Measurements from ENCODE around the gene MYO16.
"Not testable (repeated sequence)": the region's sequence is repeated elsewhere in the genome, so short reads cannot be mapped to it uniquely, and the experiment has no call there.

Gene MYO16

GRCh38 chr13:108981407-108981806 lies 352.0 kb downstream of the MYO16 start:
- 95% methylated on average over 7 of the region's 7 CpGs for WGBS
- Histone ChIP-seq H3K9me3 (ENCODE audit: insufficient read depth, low read depth, low read length) (no peaks in the 10 kb centered on the region), H3K27me3 (ENCODE audit: insufficient read depth, low read length) (no peaks in the 10 kb centered on the region)

GRCh38 chr13:108983273-108983672 lies 353.9 kb downstream of the MYO16 start:
- WGBS, result 93% methylated on average over 6 of the region's 6 CpGs

More at GRCh38 chr13:108981407-108981806, 352.0 kb downstream of the MYO16 start:
- Histone ChIP-seq H3K27ac (ENCODE audit: low read depth, low read length) (no peak overlapping the region), H3K4me1 (ENCODE audit: insufficient read depth, low read length) (no peaks in the 10 kb centered on the region), H3K9ac (ENCODE audit: low read depth, low read length) (no peak overlapping the region), H3K36me3 (ENCODE audit: insufficient read depth, low read length) (no peaks in the 10 kb centered on the region), H3K4me3 (ENCODE audit: low read length) (no peak overlapping the region)

GRCh38 chr13:108984251-108984920 lies 355.0 kb downstream of the MYO16 start:
- Histone ChIP-seq H3K27me3 (ENCODE audit: insufficient read depth, low read length) (no peaks in the 10 kb centered on the region), H3K4me1 (ENCODE audit: insufficient read depth, low read length) (peaks cover 12% of the 10 kb centered on the region), H3K4me3 (ENCODE audit: low read length) (no peak overlapping the region), H3K9me3 (ENCODE audit: insufficient read depth, low read depth, low read length) (no peaks in the 10 kb centered on the region), H3K36me3 (ENCODE audit: insufficient read depth, low read length) (no peaks in the 10 kb centered on the region), H3K9ac (ENCODE audit: low read depth, low read length) (no peak overlapping the region), H3K27ac (ENCODE audit: low read depth, low read length) (no peak overlapping the region)
- WGBS, result 92% methylated on average over 7 of the region's 7 CpGs

More at GRCh38 chr13:108983273-108983672, 353.9 kb downstream of the MYO16 start:
- Histone ChIP-seq H3K9me3 (ENCODE audit: insufficient read depth, low read depth, low read length) (no peaks in the 10 kb centered on the region), H3K36me3 (ENCODE audit: insufficient read depth, low read length) (no peaks in the 10 kb centered on the region), H3K4me1 (ENCODE audit: insufficient read depth, low read length) (peaks cover 12% of the 10 kb centered on the region), H3K9ac (ENCODE audit: low read depth, low read length) (no peak overlapping the region), H3K27ac (ENCODE audit: low read depth, low read length) (no peak overlapping the region), H3K4me3 (ENCODE audit: low read length) (no peak overlapping the region), H3K27me3 (ENCODE audit: insufficient read depth, low read length) (no peaks in the 10 kb centered on the region)

GRCh38 chr13:108985166-108985565 lies 355.8 kb downstream of the MYO16 start:
- H3K4me3 ChIP-seq (ENCODE audit: low read length), result no peak overlapping the region
- peaks cover 12% of the 10 kb centered on the region for H3K4me1 ChIP-seq (ENCODE audit: insufficient read depth, low read length)
- no peak overlapping the region for H3K9ac ChIP-seq (ENCODE audit: low read depth, low read length)
- no peaks in the 10 kb centered on the region for H3K36me3 ChIP-seq (ENCODE audit: insufficient read depth, low read length)
- WGBS, result 94% methylated on average over 8 of the region's 10 CpGs
- no peak overlapping the region for H3K27ac ChIP-seq (ENCODE audit: low read depth, low read length)
- no peaks in the 10 kb centered on the region for H3K9me3 ChIP-seq (ENCODE audit: insufficient read depth, low read depth, low read length)
- H3K27me3 ChIP-seq (ENCODE audit: insufficient read depth, low read length), result no peaks in the 10 kb centered on the region

GRCh38 chr13:108987517-108987916 lies 358.1 kb downstream of the MYO16 start:
- H3K4me1 ChIP-seq (ENCODE audit: insufficient read depth, low read length), result peaks cover 17% of the 10 kb centered on the region
- H3K27me3 ChIP-seq (ENCODE audit: insufficient read depth, low read length), result no peaks in the 10 kb centered on the region
- H3K27ac ChIP-seq (ENCODE audit: low read depth, low read length), result no peak overlapping the region
- WGBS, result 84% methylated on average over 4 of the region's 4 CpGs
- no peaks in the 10 kb centered on the region for H3K36me3 ChIP-seq (ENCODE audit: insufficient read depth, low read length)
- H3K4me3 ChIP-seq (ENCODE audit: low read length), result no peak overlapping the region
- no peaks in the 10 kb centered on the region for H3K9me3 ChIP-seq (ENCODE audit: insufficient read depth, low read depth, low read length)
- H3K9ac ChIP-seq (ENCODE audit: low read depth, low read length), result no peak overlapping the region

GRCh38 chr13:108987944-108988343 lies 358.5 kb downstream of the MYO16 start:
- Histone ChIP-seq H3K4me1 (ENCODE audit: insufficient read depth, low read length) (peaks cover 21% of the 10 kb centered on the region), H3K4me3 (ENCODE audit: low read length) (no peak overlapping the region), H3K9ac (ENCODE audit: low read depth, low read length) (no peak overlapping the region), H3K27me3 (ENCODE audit: insufficient read depth, low read length) (no peaks in the 10 kb centered on the region), H3K9me3 (ENCODE audit: insufficient read depth, low read depth, low read length) (no peaks in the 10 kb centered on the region), H3K27ac (ENCODE audit: low read depth, low read length) (no peak overlapping the region), H3K36me3 (ENCODE audit: insufficient read depth, low read length) (no peaks in the 10 kb centered on the region)
- 77% methylated on average over 5 of the region's 5 CpGs for WGBS

GRCh38 chr13:108991416-108991815 lies 362.0 kb downstream of the MYO16 start:
- not testable (repeated sequence) for H3K27me3 ChIP-seq (ENCODE audit: insufficient read depth, low read length); H3K4me3 ChIP-seq (ENCODE audit: low read length); H3K9me3 ChIP-seq (ENCODE audit: insufficient read depth, low read depth, low read length); H3K27ac ChIP-seq (ENCODE audit: low read depth, low read length); H3K9ac ChIP-seq (ENCODE audit: low read depth, low read length); H3K36me3 ChIP-seq (ENCODE audit: insufficient read depth, low read length)
- H3K4me1 ChIP-seq (ENCODE audit: insufficient read depth, low read length), result peaks cover 26% of the 10 kb centered on the region
- 89% methylated on average over 3 of the region's 3 CpGs for WGBS

GRCh38 chr13:108993346-108993745 lies 363.9 kb downstream of the MYO16 start:
- peaks cover 14% of the 10 kb centered on the region for H3K4me1 ChIP-seq (ENCODE audit: insufficient read depth, low read length)
- H3K27ac ChIP-seq (ENCODE audit: low read depth, low read length), result no peak overlapping the region
- WGBS, result 83% methylated on average over 5 of the region's 5 CpGs
- no peak overlapping the region for H3K4me3 ChIP-seq (ENCODE audit: low read length)
- H3K9me3 ChIP-seq (ENCODE audit: insufficient read depth, low read depth, low read length), result no peaks in the 10 kb centered on the region
- H3K27me3 ChIP-seq (ENCODE audit: insufficient read depth, low read length), result no peaks in the 10 kb centered on the region
- H3K9ac ChIP-seq (ENCODE audit: low read depth, low read length), result no peak overlapping the region
- no peaks in the 10 kb centered on the region for H3K36me3 ChIP-seq (ENCODE audit: insufficient read depth, low read length)

GRCh38 chr13:108996430-108996829 lies 367.0 kb downstream of the MYO16 start:
- H3K9ac ChIP-seq (ENCODE audit: low read depth, low read length), result no peak overlapping the region
- H3K27me3 ChIP-seq (ENCODE audit: insufficient read depth, low read length), result no peaks in the 10 kb centered on the region
- no peaks in the 10 kb centered on the region for H3K9me3 ChIP-seq (ENCODE audit: insufficient read depth, low read depth, low read length)
- no peak overlapping the region for H3K4me3 ChIP-seq (ENCODE audit: low read length)
- H3K4me1 ChIP-seq (ENCODE audit: insufficient read depth, low read length), result peaks cover 14% of the 10 kb centered on the region
- H3K36me3 ChIP-seq (ENCODE audit: insufficient read depth, low read length), result no peaks in the 10 kb centered on the region
- no peak overlapping the region for H3K27ac ChIP-seq (ENCODE audit: low read depth, low read length)

- Histone ChIP-seq H3K36me3 (ENCODE audit: insufficient read depth, low read length) (no peaks in the 10 kb centered on the region), H3K4me1 (ENCODE audit: insufficient read depth, low read length) (no peaks in the 10 kb centered on the region), H3K4me3 (ENCODE audit: low read length) (no peak overlapping the region), H3K27ac (ENCODE audit: low read depth, low read length) (no peak overlapping the region), H3K9ac (ENCODE audit: low read depth, low read length) (no peak overlapping the region), H3K27me3 (ENCODE audit: insufficient read depth, low read length) (no peaks in the 10 kb centered on the region), H3K9me3 (ENCODE audit: insufficient read depth, low read depth, low read length) (no peaks in the 10 kb centered on the region)
- WGBS, result 93% methylated on average over 2 of the region's 2 CpGs
Observed at GRCh38 chr13:109000207-109000606, 370.8 kb downstream of the MYO16 start.

GRCh38 chr13:109002934-109003333 lies 373.5 kb downstream of the MYO16 start:
- no peak overlapping the region for H3K9ac ChIP-seq (ENCODE audit: low read depth, low read length)
- 100% methylated on average over 2 of the region's 2 CpGs for WGBS
- no peaks in the 10 kb centered on the region for H3K4me1 ChIP-seq (ENCODE audit: insufficient read depth, low read length)
- no peak overlapping the region for H3K27ac ChIP-seq (ENCODE audit: low read depth, low read length)
- no peaks in the 10 kb centered on the region for H3K36me3 ChIP-seq (ENCODE audit: insufficient read depth, low read length)
- H3K9me3 ChIP-seq (ENCODE audit: insufficient read depth, low read depth, low read length), result no peaks in the 10 kb centered on the region
- no peak overlapping the region for H3K4me3 ChIP-seq (ENCODE audit: low read length)
- H3K27me3 ChIP-seq (ENCODE audit: insufficient read depth, low read length), result no peaks in the 10 kb centered on the region

GRCh38 chr13:109007946-109008345 lies 378.5 kb downstream of the MYO16 start:
- Histone ChIP-seq H3K9me3 (ENCODE audit: insufficient read depth, low read depth, low read length) (no peaks in the 10 kb centered on the region), H3K4me1 (ENCODE audit: insufficient read depth, low read length) (peaks cover 8% of the 10 kb centered on the region; the same call in 1 of the 2 replicates), H3K27ac (ENCODE audit: low read depth, low read length) (no peak overlapping the region), H3K9ac (ENCODE audit: low read depth, low read length) (no peak overlapping the region), H3K4me3 (ENCODE audit: low read length) (no peak overlapping the region), H3K36me3 (ENCODE audit: insufficient read depth, low read length) (no peaks in the 10 kb centered on the region), H3K27me3 (ENCODE audit: insufficient read depth, low read length) (no peaks in the 10 kb centered on the region)
- WGBS, result 99% methylated on average over 3 of the region's 3 CpGs

Measured in HUES64 (cell line).